Ovary (tissue), 9 donors: Measurements from ENCODE around the gene REEP3. TPM values are rescaled to one million over a fixed set of nuclear protein-coding genes. Genes with fewer than 3 reads are reported as not detected.

ENCODE experiments used
- DNase-seq, 5 donors: peaks; one replicate each; pipeline ENCODE4 v3.0.0-alpha.2; 2019 to 2020
- H3K27ac ChIP-seq, 2 donors: fragments of 200-600 bp; one replicate each; pipeline versions ENCODE4 v1.5.1 to v1.8.0; 2019 to 2022
- H3K27me3 ChIP-seq: fragments of 200-600 bp; one replicate; pipeline ENCODE4 v1.8.0; 2022
- H3K36me3 ChIP-seq: fragments of 200-600 bp; sonication (generic); one replicate; pipeline ENCODE4 v1.5.1; 2019
- H3K4me1 ChIP-seq: one replicate; pipeline ENCODE4 v1.8.1; 2013; ENCODE audit warnings: mild to moderate bottlenecking, moderate library complexity; ENCODE audit not compliant: insufficient read depth
- H3K4me3 ChIP-seq: fragments of 200-600 bp; sonication (generic); one replicate; pipeline ENCODE4 v1.5.1; 2017
- H3K9me3 ChIP-seq, 2 donors: fragments of 200-600 bp in 1 of 2; sonication (generic) in 1 of 2; one replicate each; pipeline versions ENCODE4 v1.5.1 to v1.8.1; 2013 to 2019; ENCODE audit warnings: mild to moderate bottlenecking in 1 of 2, moderate library complexity in 1 of 2
- EP300 ChIP-seq: sonication (generic); formaldehyde crosslinking; IDR thresholded peaks from one replicate; pipeline ENCODE4 v1.6.1; 2017; ENCODE audit warnings: antibody characterized with exemption
- POLR2A ChIP-seq: fragments of 450-650 bp; IDR thresholded peaks from one replicate; pipeline ENCODE4 v1.6.1; 2017; ENCODE audit warnings: antibody characterized with exemption, mild to moderate bottlenecking, moderate library complexity
- WGBS, 3 donors: extraction: QIAGEN DNeasy Blood & Tissue Kit in 1 of 3; methylation state at CpG; one replicate each; pipeline versions ENCODE4 v1.1.5 to v1.1.7; 2013 to 2017; 5-methylcytosine and 5-hydroxymethylcytosine counted together
- intact Hi-C, 4 donors: fragments of 100-400 bp; cut with DNase I; formaldehyde crosslinking; loops; one replicate each; pipeline versions ENCODE4 v1.11.0 to v1.15.1; 2022 to 2023
- polyA plus RNA-seq, 2 donors: library from polyadenylated mRNA; stranded (reverse); fragments of 200-250 nt in 1 of 2; fragments of 350-450 nt in 1 of 2; fragmentation: Illumina TruSeq in 1 of 2; extraction: RNeasy Lipid Tissue Mini Kit (QIAGEN cat#74804) in 1 of 2; gene quantifications; one replicate each; pipeline ENCODE4 v1.2.3, GENCODE V29; 2013 to 2014
- total RNA-seq, 7 donors: library from RNA; depleted of rRNA in 2 of 7; stranded (reverse); fragments of >200 nt in 2 of 7; fragmentation: NEBNext Ultra II Directional in 3 of 7; extraction: Animal tissue kit (Norgen Biotek cat#: 25700) in 3 of 7; gene quantifications; one replicate each; pipeline versions ENCODE4 v1.1.0 to v1.2.4, GENCODE V29; 2016 to 2023
- TF ChIP-seq, protein P1 (sequence below), 3 donors: fragments of 450-650 bp in 2 of 3; fragments of 200-600 bp in 1 of 3; IDR thresholded peaks; one replicate each; pipeline versions ENCODE4 v1.5.1 to v1.8.0; 2016 to 2022; ENCODE audit warnings: antibody characterized with exemption in 3 of 3, mild to moderate bottlenecking in 1 of 3
- donor health status: DM: no; HTN: no; CAD: no; lungs with moderate emphysema.
- donor health status: DM: no; HTN: no; CAD: no.
- donor health status: Bipolar disorder and iron deficiency.
- donor health status: DM: yes; HTN: yes; CAD: no.
- donor health status: DM: no; HTN: no; CAD: no.
- donor health status: DM: yes; HTN: yes; CAD: no.

REEP3 gene
- total and polyA plus RNA-seq, 9 donors, result 9.3 to 30.5 (median 23.1) TPM

DNA sequence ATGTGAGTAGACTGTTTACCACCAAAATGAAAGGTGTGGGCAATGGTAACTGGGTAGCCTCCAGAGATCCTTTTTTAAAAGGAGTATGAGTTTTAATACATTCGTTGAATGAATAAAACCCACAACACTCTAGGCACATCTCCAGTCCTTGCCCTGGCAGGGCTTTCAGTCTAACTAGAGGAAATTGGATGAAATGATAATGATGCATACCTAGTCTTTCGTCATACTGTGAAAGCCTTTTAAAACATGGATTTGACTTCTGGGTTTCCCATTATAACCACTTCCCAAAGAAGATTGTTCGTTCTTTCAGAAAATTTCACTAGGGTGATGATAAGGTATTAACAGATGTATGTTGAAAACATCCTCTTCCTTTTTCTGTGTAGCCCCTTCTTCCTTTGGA, 110.8 kb downstream of the REEP3 start:
- WGBS, 3 donors, result 54 to 60% (median 57%) methylated on average over 3 of the region's 3 CpGs
- no peak for TF ChIP-seq EP300
- TF ChIP-seq POLR2A, result no peak
- TF ChIP-seq, protein P1, sequence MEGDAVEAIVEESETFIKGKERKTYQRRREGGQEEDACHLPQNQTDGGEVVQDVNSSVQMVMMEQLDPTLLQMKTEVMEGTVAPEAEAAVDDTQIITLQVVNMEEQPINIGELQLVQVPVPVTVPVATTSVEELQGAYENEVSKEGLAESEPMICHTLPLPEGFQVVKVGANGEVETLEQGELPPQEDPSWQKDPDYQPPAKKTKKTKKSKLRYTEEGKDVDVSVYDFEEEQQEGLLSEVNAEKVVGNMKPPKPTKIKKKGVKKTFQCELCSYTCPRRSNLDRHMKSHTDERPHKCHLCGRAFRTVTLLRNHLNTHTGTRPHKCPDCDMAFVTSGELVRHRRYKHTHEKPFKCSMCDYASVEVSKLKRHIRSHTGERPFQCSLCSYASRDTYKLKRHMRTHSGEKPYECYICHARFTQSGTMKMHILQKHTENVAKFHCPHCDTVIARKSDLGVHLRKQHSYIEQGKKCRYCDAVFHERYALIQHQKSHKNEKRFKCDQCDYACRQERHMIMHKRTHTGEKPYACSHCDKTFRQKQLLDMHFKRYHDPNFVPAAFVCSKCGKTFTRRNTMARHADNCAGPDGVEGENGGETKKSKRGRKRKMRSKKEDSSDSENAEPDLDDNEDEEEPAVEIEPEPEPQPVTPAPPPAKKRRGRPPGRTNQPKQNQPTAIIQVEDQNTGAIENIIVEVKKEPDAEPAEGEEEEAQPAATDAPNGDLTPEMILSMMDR (IDR thresholded peaks at IDR 0.05), result no peak
- H3K27ac ChIP-seq, result no peak overlapping the region
- no peaks in the 10 kb centered on the region for H3K36me3 ChIP-seq
- H3K4me3 ChIP-seq, result no peak overlapping the region
- DNase-seq, result no peak
- H3K4me1 ChIP-seq, result peaks cover 7% of the 10 kb centered on the region
- intact Hi-C loops, result loop anchor here (2.0 to 10.0 kb wide), 7 partner anchors 70 to 467 kb away; partner anchors contain the start of gene REEP3 (in 1 of the 4)
- H3K9me3 ChIP-seq, result no peaks in the 10 kb centered on the region
- no peaks in the 10 kb centered on the region for H3K27me3 ChIP-seq

DNA sequence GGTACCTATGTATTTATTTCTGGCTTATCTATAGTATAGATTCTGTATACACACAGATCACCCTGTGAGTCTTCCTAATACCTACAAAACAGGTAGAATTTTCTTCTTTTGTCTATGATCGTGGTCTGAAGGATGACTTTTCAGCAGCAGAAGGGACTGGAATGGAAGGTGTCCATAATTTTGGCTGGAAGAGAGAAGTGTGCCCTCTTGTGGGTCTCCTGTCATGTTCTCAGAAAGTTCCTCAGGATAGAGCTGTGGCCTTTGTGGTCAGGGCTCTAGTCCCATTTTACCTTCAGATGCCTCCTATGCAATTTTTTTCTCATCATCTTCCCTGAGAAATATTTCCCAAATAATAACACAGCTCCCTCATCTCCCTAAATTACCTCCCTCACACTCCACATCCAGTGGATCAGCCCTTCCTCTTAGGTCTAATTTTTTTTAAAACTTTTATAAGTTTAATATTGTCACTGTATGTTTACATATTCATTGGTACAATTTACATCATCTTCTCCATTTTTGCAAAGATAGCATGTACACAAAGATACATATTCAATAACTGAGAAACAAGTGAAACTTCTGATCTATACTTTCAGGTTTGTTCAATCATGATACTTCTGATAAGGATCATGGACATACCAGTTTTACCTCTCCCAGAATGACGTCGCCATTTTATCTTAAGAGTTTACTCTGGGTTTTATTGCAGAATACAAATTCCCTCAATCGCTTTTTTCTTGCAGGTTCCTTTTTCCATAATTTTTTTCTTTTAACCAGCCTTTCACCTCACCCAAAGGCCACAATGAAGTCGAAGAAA, 112.7 kb downstream of the REEP3 start:
- Histone ChIP-seq H3K9me3 (no peaks in the 10 kb centered on the region), H3K36me3 (no peaks in the 10 kb centered on the region), H3K4me1 (peaks cover 2% of the 10 kb centered on the region), H3K27me3 (no peaks in the 10 kb centered on the region), H3K27ac (no peak overlapping the region), H3K4me3 (no peak overlapping the region)
- WGBS, 3 donors, result 73 to 82% (median 78%) methylated on average over 5 of the region's 5 CpGs
- intact Hi-C loops, result loop anchor here (5.0 to 10.0 kb wide), 6 partner anchors 68 to 469 kb away; no protein-coding TSS in a partner anchor
- TF ChIP-seq POLR2A, result no peak
- TF ChIP-seq, protein P1 (IDR thresholded peaks at IDR 0.05), result no peak
- no peak for TF ChIP-seq EP300
- no peak for DNase-seq

DNA sequence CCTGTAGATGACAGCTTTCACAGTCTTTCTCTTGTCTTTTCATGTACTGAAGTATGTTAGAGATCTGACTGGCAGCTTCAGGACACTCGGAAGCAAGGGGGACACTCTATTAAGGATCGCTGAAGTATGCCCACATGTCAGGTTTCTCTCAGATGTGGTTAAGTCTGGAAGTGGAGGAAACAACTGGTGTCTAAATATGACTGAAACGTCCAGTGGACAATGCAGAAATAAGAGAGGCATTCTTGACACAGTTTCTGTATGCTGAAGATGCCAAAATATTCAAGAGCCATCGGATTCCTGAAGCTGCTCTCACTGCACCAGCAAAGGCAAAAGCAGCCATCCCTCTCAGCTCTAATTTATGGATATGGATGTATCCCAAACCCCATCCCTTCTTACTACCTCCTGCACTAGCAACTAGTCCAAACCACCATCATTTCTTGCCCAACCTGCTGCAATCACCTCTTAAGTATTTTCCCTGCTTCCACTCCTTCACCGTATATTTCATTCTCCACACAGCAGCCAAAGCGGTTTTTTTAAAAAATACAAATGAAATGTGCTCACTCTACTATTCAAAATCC, 113.4 kb downstream of the REEP3 start:
- no peak for DNase-seq
- Histone ChIP-seq H3K4me3 (no peak overlapping the region), H3K4me1 (peaks cover 2% of the 10 kb centered on the region), H3K36me3 (no peaks in the 10 kb centered on the region), H3K27ac (no peak overlapping the region), H3K9me3 (no peaks in the 10 kb centered on the region), H3K27me3 (no peaks in the 10 kb centered on the region)
- intact Hi-C loops, result loop anchor here (5.0 to 10.0 kb wide), 6 partner anchors 68 to 470 kb away; no protein-coding TSS in a partner anchor
- TF ChIP-seq, protein P1 (IDR thresholded peaks at IDR 0.05), result no peak
- TF ChIP-seq POLR2A, result no peak
- no peak for TF ChIP-seq EP300
- WGBS, 3 donors, result 77 to 90% (median 90%) methylated on average over 6 of the region's 6 CpGs

DNA sequence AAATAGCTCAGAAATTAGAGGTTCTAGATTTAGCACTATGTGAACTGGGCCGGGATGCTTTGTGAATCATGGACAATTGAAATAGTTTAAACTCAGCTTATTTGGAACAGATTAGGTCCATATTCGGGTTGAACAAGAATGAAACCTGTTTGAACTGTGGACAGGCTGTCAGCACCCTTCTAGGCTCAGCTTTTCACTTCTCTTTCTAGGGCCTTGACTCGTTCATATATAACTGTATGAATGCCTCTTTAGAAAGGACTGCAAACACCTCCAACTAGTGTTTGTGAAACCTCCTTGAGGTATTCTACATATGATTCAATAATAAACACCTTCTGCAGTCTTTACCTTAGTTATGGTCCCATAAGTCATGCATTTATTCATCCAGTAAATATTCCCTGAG, 115.6 kb downstream of the REEP3 start:
- no peaks in the 10 kb centered on the region for H3K27me3 ChIP-seq
- no peaks in the 10 kb centered on the region for H3K4me1 ChIP-seq
- WGBS, 3 donors, result 47 to 52% (median 51%) methylated on average over 3 of the region's 3 CpGs
- H3K4me3 ChIP-seq, result no peak overlapping the region
- no peak for TF ChIP-seq EP300
- TF ChIP-seq, protein P1 (IDR thresholded peaks at IDR 0.05), result no peak
- TF ChIP-seq POLR2A, result no peak
- H3K27ac ChIP-seq, result no peak overlapping the region
- DNase-seq, result no peak
- H3K36me3 ChIP-seq, result no peaks in the 10 kb centered on the region
- no peaks in the 10 kb centered on the region for H3K9me3 ChIP-seq
- intact Hi-C loops, result loop anchor here in 2 of 4 donors (10.0 kb wide), 2 partner anchors 422 to 472 kb away; no protein-coding TSS in a partner anchor
